CD14-positive monocyte (primary cell): Measurements from ENCODE around the gene GGA1. TPM values are rescaled to one million over a fixed set of nuclear protein-coding genes. Genes with fewer than 3 reads are reported as not detected.
A peak's percentile ranks its signal among the peaks of the same experiment; 100 is the strongest.

Experiments
- DNase-seq, 3 donors: peaks; one replicate each; pipeline ENCODE4 v3.0.0-alpha.2; 2011 to 2022
- H2AFZ ChIP-seq: 2 replicates; pipeline ENCODE4 v1.6.0; 2012; ENCODE audit warnings: mild to moderate bottlenecking, low read depth, low read length, inconsistent platforms; ENCODE audit not compliant: insufficient read depth, poor library complexity, severe bottlenecking
- H3K27ac ChIP-seq, 2 donors: 1 replicate in 1 of 2; 2 replicates in 1 of 2; pipeline ENCODE4 v1.5.1; 2012 to 2013; ENCODE audit warnings: low read length in 2 of 2, control low read depth in 1 of 2, inconsistent platforms in 1 of 2, low read depth in 1 of 2, mild to moderate bottlenecking in 1 of 2
- H3K27me3 ChIP-seq, 2 donors: one replicate each; pipeline versions ENCODE4 v1.6.0 to v1.6.1; 2011 to 2013; ENCODE audit warnings: low read length in 2 of 2; ENCODE audit not compliant: control insufficient read depth in 2 of 2, insufficient read depth in 2 of 2
- H3K36me3 ChIP-seq, 2 donors: replicated peaks in 1 of 2; 1 replicate in 1 of 2; 2 replicates in 1 of 2; pipeline versions ENCODE4 v1.5.1 to v1.6.1; 2012 to 2013; ENCODE audit warnings: low read length in 2 of 2, control low read depth in 1 of 2, inconsistent platforms in 1 of 2, mild to moderate bottlenecking in 1 of 2; ENCODE audit not compliant: insufficient read depth in 2 of 2, control insufficient read depth in 1 of 2
- H3K4me1 ChIP-seq, 2 donors: 1 replicate in 1 of 2; 2 replicates in 1 of 2; pipeline versions ENCODE4 v1.5.1 to v1.6.1; 2012 to 2013; ENCODE audit warnings: low read length in 2 of 2, control low read depth in 1 of 2, inconsistent platforms in 1 of 2, mild to moderate bottlenecking in 1 of 2, moderate library complexity in 1 of 2; ENCODE audit not compliant: insufficient read depth in 2 of 2, control insufficient read depth in 1 of 2
- H3K4me2 ChIP-seq: replicated peaks from 2 replicates; pipeline ENCODE3; 2012; ENCODE audit warnings: low read length, moderate library complexity, mild to moderate bottlenecking; ENCODE audit not compliant: poor library complexity, severe bottlenecking; ENCODE audit errors: extremely low read depth
- H3K4me3 ChIP-seq, 3 experiments: fragments of 200-600 bp in 1 of 3; sonication (generic) in 1 of 3; replicated peaks in 1 of 3; 1 replicate in 2 of 3; 2 replicates in 1 of 3; pipeline ENCODE4 v1.5.1; 2011 to 2013; ENCODE audit warnings: low read length in 3 of 3, mild to moderate bottlenecking in 3 of 3, control low read depth in 2 of 3, low read depth in 2 of 3, inconsistent platforms in 1 of 3, moderate library complexity in 1 of 3
- H3K79me2 ChIP-seq: 2 replicates; pipeline ENCODE4 v1.6.0; 2012; ENCODE audit warnings: mild to moderate bottlenecking, control low read depth, inconsistent platforms, low read length, moderate library complexity; ENCODE audit not compliant: insufficient read depth
- H3K9ac ChIP-seq: 2 replicates; pipeline ENCODE4 v1.6.0; 2017; ENCODE audit warnings: low read length, mild to moderate bottlenecking; ENCODE audit not compliant: insufficient read depth, poor library complexity, severe bottlenecking
- H3K9me3 ChIP-seq, 2 donors: replicated peaks in 1 of 2; 1 replicate in 1 of 2; 2 replicates in 1 of 2; pipeline versions ENCODE4 v1.5.1 to v1.6.1; 2012 to 2013; ENCODE audit warnings: low read length in 2 of 2, control low read depth in 1 of 2; ENCODE audit not compliant: control insufficient read depth in 1 of 2, insufficient read depth in 1 of 2
- H4K20me1 ChIP-seq: 2 replicates; pipeline ENCODE4 v1.6.0; 2012; ENCODE audit warnings: mild to moderate bottlenecking, low read length, control low read depth, moderate library complexity; ENCODE audit not compliant: insufficient read depth
- H3K27ac Mint-ChIP-seq, 7 donors: one replicate each; pipeline ENCODE4 v1.8.0; 2020; ENCODE audit warnings: mild to moderate bottlenecking in 7 of 7, mixed read lengths in 7 of 7, moderate library complexity in 6 of 7, inconsistent platforms in 2 of 7
- H3K27me3 Mint-ChIP-seq, 3 donors: one replicate each; pipeline ENCODE4 v1.8.0; 2021 to 2022; ENCODE audit warnings: low read depth in 3 of 3, mild to moderate bottlenecking in 3 of 3, mixed read lengths in 3 of 3, moderate library complexity in 3 of 3, inconsistent platforms in 1 of 3
- H3K36me3 Mint-ChIP-seq, 2 donors: one replicate each; pipeline ENCODE4 v1.8.0; 2020; ENCODE audit warnings: mixed read lengths in 2 of 2, inconsistent platforms in 1 of 2, mild to moderate bottlenecking in 1 of 2
- H3K4me1 Mint-ChIP-seq: one replicate; pipeline ENCODE4 v1.8.0; 2020; ENCODE audit warnings: mild to moderate bottlenecking, mixed read lengths
- H3K4me3 Mint-ChIP-seq, 2 donors: one replicate each; pipeline ENCODE4 v1.8.0; 2020; ENCODE audit warnings: mild to moderate bottlenecking in 2 of 2, mixed read lengths in 2 of 2, moderate library complexity in 1 of 2
- H3K9me3 Mint-ChIP-seq, 7 donors: one replicate each; pipeline ENCODE4 v1.8.0; 2020 to 2022; ENCODE audit warnings: mixed read lengths in 7 of 7, mild to moderate bottlenecking in 6 of 7, moderate library complexity in 6 of 7, inconsistent platforms in 2 of 7
- CTCF ChIP-seq: fragments of 200-600 bp; IDR thresholded peaks from one replicate; pipeline ENCODE4 v1.8.0; 2022; ENCODE audit warnings: antibody characterized with exemption, mild to moderate bottlenecking
- WGBS: methylation state at CpG from one replicate; pipeline ENCODE4 v1.1.5; 2013; ENCODE audit warnings: missing lambda C conversion rate; ENCODE audit not compliant: insufficient coverage; 5-methylcytosine and 5-hydroxymethylcytosine counted together
- intact Hi-C, 2 donors: fragments of 100-400 bp; cut with micrococcal nuclease; formaldehyde crosslinking; loops; one replicate each; pipeline versions ENCODE4 v1.15.0 to v1.15.1; 2023
- polyA plus RNA-seq, 3 donors: library from polyadenylated mRNA; depleted of rRNA in 1 of 3; unstranded in 2 of 3; stranded (reverse) in 1 of 3; fragments of 300-500 nt in 2 of 3; fragments of >200 nt in 1 of 3; fragmentation: Illumina TruSeq in 2 of 3; gene quantifications; 1 replicate in 2 of 3; 2 replicates in 1 of 3; pipeline ENCODE4 v1.2.3, GENCODE V29; 2012 to 2021

Gene GGA1
- polyA plus RNA-seq, 3 donors = 19.8 to 91.0 (median 24.8) TPM

GRCh38 chr22:37618072-37618656, 9.5 kb downstream of the GGA1 start:
- Histone ChIP-seq H3K27me3 (no peaks in the 10 kb centered on the region), H3K27ac (no peak overlapping the region), H4K20me1 (peaks cover 6% of the 10 kb centered on the region), H3K9me3 (no peaks in the 10 kb centered on the region), H2AFZ (no peak overlapping the region), H3K79me2 (peaks cover 1% of the 10 kb centered on the region), H3K9ac (no peak overlapping the region), H3K4me1 (no peaks in the 10 kb centered on the region), H3K4me3 (no peak overlapping the region), H3K36me3 (peaks cover 71 to 87% of the 10 kb centered on the region in 2 donors), H3K4me2 (no peak overlapping the region)
- peaks cover 0 to 1% (median 0%) of the 10 kb centered on the region in 3 donors for H3K27me3 Mint-ChIP-seq
- peaks cover 2% of the 10 kb centered on the region for H3K4me1 Mint-ChIP-seq
- peaks cover 69 to 95% of the 10 kb centered on the region in 2 donors for H3K36me3 Mint-ChIP-seq
- no peak overlapping the region for H3K4me3 Mint-ChIP-seq
- WGBS = 96% methylated on average over 10 of the region's 14 CpGs
- intact Hi-C loops = no loop called here
- no peaks in the 10 kb centered on the region for H3K9me3 Mint-ChIP-seq
- peak in 1 of 3 donors; percentile 9 for DNase-seq
- TF ChIP-seq CTCF = no peak
- H3K27ac Mint-ChIP-seq = peak overlapping the region in 2 of 7 donors; percentile 20 to 45

- no peak overlapping the region for H3K4me3 Mint-ChIP-seq
These were observed 10.0 kb downstream of the GGA1 start for GRCh38 chr22:37618674-37619073.

More at GRCh38 chr22:37618674-37619073, 10.0 kb downstream of the GGA1 start:
- peaks cover 73 to 89% of the 10 kb centered on the region in 2 donors for H3K36me3 ChIP-seq
- no peaks in the 10 kb centered on the region for H3K79me2 ChIP-seq
- H4K20me1 ChIP-seq = peaks cover 9% of the 10 kb centered on the region
- peaks cover 69 to 92% of the 10 kb centered on the region in 2 donors for H3K36me3 Mint-ChIP-seq
- no peaks in the 10 kb centered on the region for H3K27me3 ChIP-seq
- H3K4me1 Mint-ChIP-seq = peaks cover 1% of the 10 kb centered on the region
- H2AFZ ChIP-seq = no peak overlapping the region
- H3K27ac ChIP-seq = no peak overlapping the region
- H3K4me3 ChIP-seq = no peak overlapping the region
- peaks cover 0 to 1% (median 0%) of the 10 kb centered on the region in 3 donors for H3K27me3 Mint-ChIP-seq
- WGBS = 97% methylated on average over 6 of the region's 6 CpGs
- peak overlapping the region in 3 of 7 donors; percentile 20 to 45 (median 37) for H3K27ac Mint-ChIP-seq
- no peaks in the 10 kb centered on the region for H3K9me3 Mint-ChIP-seq
- peaks cover 1 to 2% of the 10 kb centered on the region in 2 donors for H3K4me1 ChIP-seq
- DNase-seq = no peak
- intact Hi-C loops = no loop called here
- TF ChIP-seq CTCF = no peak
- no peak overlapping the region for H3K9ac ChIP-seq
- H3K4me2 ChIP-seq = no peak overlapping the region
- H3K9me3 ChIP-seq = no peaks in the 10 kb centered on the region
